ENCODE results near the gene HMOX1. TPM values are rescaled to one million over a fixed set of nuclear protein-coding genes. Genes with fewer than 3 reads are reported as not detected.
A peak's percentile ranks its signal among the peaks of the same experiment; 100 is the strongest.

The HMOX1 gene
- total and polyA plus RNA-seq, 4 donors = 9.6 to 53.6 (median 31.8) TPM

GRCh38 chr22:35369996-35370395, 10.9 kb upstream of the HMOX1 start:
- H3K36me3 ChIP-seq (ENCODE audit: control insufficient read depth in 1 of 2, insufficient read depth in 2 of 2, low read length in 1 of 2) = no peaks in the 10 kb centered on the region
- H3K27me3 ChIP-seq (ENCODE audit: control insufficient read depth in 1 of 2, insufficient read depth in 2 of 2, low read length in 1 of 2) = no peaks in the 10 kb centered on the region
- ATAC-seq (ENCODE audit: low FRiP score) (no peak), DNase-seq (no peak)
- no peak overlapping the region for H3K4me3 ChIP-seq (ENCODE audit: low read length in 2 of 2)
- intact Hi-C loops (cut with DNase I) = no loop called here
- 42 to 62% methylated on average over 2 of the region's 2 CpGs for WGBS, 2 donors
- H3K27ac ChIP-seq (ENCODE audit: low read depth in 1 of 2, low read length in 2 of 2) = no peak overlapping the region
- no peaks in the 10 kb centered on the region for H3K4me1 ChIP-seq (ENCODE audit: control insufficient read depth in 1 of 2, insufficient read depth in 2 of 2, low read length in 2 of 2)
- no peaks in the 10 kb centered on the region for H3K9me3 ChIP-seq (ENCODE audit: control insufficient read depth, low read length)

- Histone ChIP-seq H3K36me3 (ENCODE audit: control insufficient read depth in 1 of 2, insufficient read depth in 2 of 2, low read length in 1 of 2) (no peaks in the 10 kb centered on the region), H3K27ac (ENCODE audit: low read depth in 1 of 2, low read length in 2 of 2) (no peak overlapping the region), H3K4me1 (ENCODE audit: control insufficient read depth in 1 of 2, insufficient read depth in 2 of 2, low read length in 2 of 2) (no peaks in the 10 kb centered on the region), H3K4me3 (ENCODE audit: low read length in 2 of 2) (no peak overlapping the region), H3K27me3 (ENCODE audit: control insufficient read depth in 1 of 2, insufficient read depth in 2 of 2, low read length in 1 of 2) (no peaks in the 10 kb centered on the region), H3K9me3 (ENCODE audit: control insufficient read depth, low read length) (no peaks in the 10 kb centered on the region)
- intact Hi-C loops (cut with DNase I) = no loop called here
- WGBS, 2 donors = 80 to 82% methylated on average over 6 of the region's 6 CpGs
- no peak for DNase-seq
- no peak for ATAC-seq (ENCODE audit: low FRiP score)
These were observed 7.1 kb upstream of the HMOX1 start for GRCh38 chr22:35373781-35374180.

GRCh38 chr22:35375031-35375430, 5.9 kb upstream of the HMOX1 start:
- Histone ChIP-seq H3K27ac (ENCODE audit: low read depth in 1 of 2, low read length in 2 of 2) (no peak overlapping the region), H3K27me3 (ENCODE audit: control insufficient read depth in 1 of 2, insufficient read depth in 2 of 2, low read length in 1 of 2) (no peaks in the 10 kb centered on the region), H3K36me3 (ENCODE audit: control insufficient read depth in 1 of 2, insufficient read depth in 2 of 2, low read length in 1 of 2) (no peaks in the 10 kb centered on the region), H3K4me3 (ENCODE audit: low read length in 2 of 2) (no peak overlapping the region), H3K9me3 (ENCODE audit: control insufficient read depth, low read length) (no peaks in the 10 kb centered on the region), H3K4me1 (ENCODE audit: control insufficient read depth in 1 of 2, insufficient read depth in 2 of 2, low read length in 2 of 2) (no peaks in the 10 kb centered on the region)
- no peak for ATAC-seq (ENCODE audit: low FRiP score)
- no peak for DNase-seq
- WGBS, 2 donors = 88 to 89% methylated on average over 3 of the region's 3 CpGs
- intact Hi-C loops (cut with DNase I) = no loop called here

- no peak for ATAC-seq (ENCODE audit: low FRiP score)
- no peaks in the 10 kb centered on the region for H3K9me3 ChIP-seq (ENCODE audit: control insufficient read depth, low read length)
- WGBS, 2 donors = 58 to 66% methylated on average over 8 of the region's 8 CpGs
- no peak overlapping the region for H3K4me3 ChIP-seq (ENCODE audit: low read length in 2 of 2)
- no peak overlapping the region for H3K27ac ChIP-seq (ENCODE audit: low read depth in 1 of 2, low read length in 2 of 2)
- no peaks in the 10 kb centered on the region for H3K36me3 ChIP-seq (ENCODE audit: control insufficient read depth in 1 of 2, insufficient read depth in 2 of 2, low read length in 1 of 2)
- H3K4me1 ChIP-seq (ENCODE audit: control insufficient read depth in 1 of 2, insufficient read depth in 2 of 2, low read length in 2 of 2) = no peaks in the 10 kb centered on the region
- intact Hi-C loops (cut with DNase I) = no loop called here
- no peak for DNase-seq
- no peaks in the 10 kb centered on the region for H3K27me3 ChIP-seq (ENCODE audit: control insufficient read depth in 1 of 2, insufficient read depth in 2 of 2, low read length in 1 of 2)
These were observed 5.4 kb upstream of the HMOX1 start for GRCh38 chr22:35375526-35375925.

GRCh38 chr22:35376728-35377472, 4.0 kb upstream of the HMOX1 start:
- Histone ChIP-seq H3K9me3 (ENCODE audit: control insufficient read depth, low read length) (no peaks in the 10 kb centered on the region), H3K27ac (ENCODE audit: low read depth in 1 of 2, low read length in 2 of 2) (peak overlapping the region in 1 of 2 donors; percentile 39), H3K4me3 (ENCODE audit: low read length in 2 of 2) (no peak overlapping the region), H3K36me3 (ENCODE audit: control insufficient read depth in 1 of 2, insufficient read depth in 2 of 2, low read length in 1 of 2) (no peaks in the 10 kb centered on the region), H3K27me3 (ENCODE audit: control insufficient read depth in 1 of 2, insufficient read depth in 2 of 2, low read length in 1 of 2) (no peaks in the 10 kb centered on the region), H3K4me1 (ENCODE audit: control insufficient read depth in 1 of 2, insufficient read depth in 2 of 2, low read length in 2 of 2) (no peaks in the 10 kb centered on the region)
- peak; percentile 95 to 97 for DNase-seq
- 7 to 10% methylated on average over 17 of the region's 17 CpGs for WGBS, 2 donors
- intact Hi-C loops (cut with DNase I) = no loop called here
- ATAC-seq (ENCODE audit: low FRiP score) = peak; percentile 72

- DNase-seq = no peak
- intact Hi-C loops (cut with DNase I) = no loop called here
- no peaks in the 10 kb centered on the region for H3K9me3 ChIP-seq (ENCODE audit: control insufficient read depth, low read length)
- H3K27me3 ChIP-seq (ENCODE audit: control insufficient read depth in 1 of 2, insufficient read depth in 2 of 2, low read length in 1 of 2) = no peaks in the 10 kb centered on the region
- H3K36me3 ChIP-seq (ENCODE audit: control insufficient read depth in 1 of 2, insufficient read depth in 2 of 2, low read length in 1 of 2) = no peaks in the 10 kb centered on the region
- 88 to 94% methylated on average over 3 of the region's 3 CpGs for WGBS, 2 donors
- ATAC-seq (ENCODE audit: low FRiP score) = no peak
- H3K27ac ChIP-seq (ENCODE audit: low read depth in 1 of 2, low read length in 2 of 2) = peak overlapping the region in 1 of 2 donors; percentile 41
- no peaks in the 10 kb centered on the region for H3K4me1 ChIP-seq (ENCODE audit: control insufficient read depth in 1 of 2, insufficient read depth in 2 of 2, low read length in 2 of 2)
- H3K4me3 ChIP-seq (ENCODE audit: low read length in 2 of 2) = no peak overlapping the region
These were observed 3.2 kb upstream of the HMOX1 start for GRCh38 chr22:35377735-35378134.

GRCh38 chr22:35378621-35379020, 2.3 kb upstream of the HMOX1 start:
- Histone ChIP-seq H3K27ac (ENCODE audit: low read depth in 1 of 2, low read length in 2 of 2) (no peak overlapping the region), H3K4me1 (ENCODE audit: control insufficient read depth in 1 of 2, insufficient read depth in 2 of 2, low read length in 2 of 2) (no peaks in the 10 kb centered on the region), H3K9me3 (ENCODE audit: control insufficient read depth, low read length) (no peaks in the 10 kb centered on the region), H3K36me3 (ENCODE audit: control insufficient read depth in 1 of 2, insufficient read depth in 2 of 2, low read length in 1 of 2) (no peaks in the 10 kb centered on the region), H3K4me3 (ENCODE audit: low read length in 2 of 2) (no peak overlapping the region), H3K27me3 (ENCODE audit: control insufficient read depth in 1 of 2, insufficient read depth in 2 of 2, low read length in 1 of 2) (no peaks in the 10 kb centered on the region)
- intact Hi-C loops (cut with DNase I) = no loop called here
- WGBS, 2 donors = 92 to 97% methylated on average over 3 of the region's 3 CpGs
- ATAC-seq (ENCODE audit: low FRiP score) (no peak), DNase-seq (no peak)

GRCh38 chr22:35379146-35379993, 1.5 kb upstream of the HMOX1 start:
- intact Hi-C loops (cut with DNase I) = no loop called here
- H3K27ac ChIP-seq (ENCODE audit: low read depth in 1 of 2, low read length in 2 of 2) = no peak overlapping the region

GRCh38 chr22:35380013-35380412, 883 bp upstream of the HMOX1 start:
- Histone ChIP-seq H3K27ac (ENCODE audit: low read depth in 1 of 2, low read length in 2 of 2) (no peak overlapping the region), H3K36me3 (ENCODE audit: control insufficient read depth in 1 of 2, insufficient read depth in 2 of 2, low read length in 1 of 2) (no peaks in the 10 kb centered on the region), H3K9me3 (ENCODE audit: control insufficient read depth, low read length) (no peaks in the 10 kb centered on the region), H3K4me3 (ENCODE audit: low read length in 2 of 2) (no peak overlapping the region), H3K4me1 (ENCODE audit: control insufficient read depth in 1 of 2, insufficient read depth in 2 of 2, low read length in 2 of 2) (no peaks in the 10 kb centered on the region), H3K27me3 (ENCODE audit: control insufficient read depth in 1 of 2, insufficient read depth in 2 of 2, low read length in 1 of 2) (no peaks in the 10 kb centered on the region)
- no peak for DNase-seq
- ATAC-seq (ENCODE audit: low FRiP score) = no peak
- 86% methylated on average over 6 of the region's 6 CpGs for WGBS, 2 donors
- intact Hi-C loops (cut with DNase I) = no loop called here

More at GRCh38 chr22:35379146-35379993, 1.5 kb upstream of the HMOX1 start:
- ATAC-seq (ENCODE audit: low FRiP score) (no peak), DNase-seq (no peak)
- Histone ChIP-seq H3K4me1 (ENCODE audit: control insufficient read depth in 1 of 2, insufficient read depth in 2 of 2, low read length in 2 of 2) (no peaks in the 10 kb centered on the region), H3K36me3 (ENCODE audit: control insufficient read depth in 1 of 2, insufficient read depth in 2 of 2, low read length in 1 of 2) (no peaks in the 10 kb centered on the region), H3K4me3 (ENCODE audit: low read length in 2 of 2) (no peak overlapping the region), H3K27me3 (ENCODE audit: control insufficient read depth in 1 of 2, insufficient read depth in 2 of 2, low read length in 1 of 2) (no peaks in the 10 kb centered on the region), H3K9me3 (ENCODE audit: control insufficient read depth, low read length) (no peaks in the 10 kb centered on the region)
- 89 to 93% methylated on average over 10 of the region's 10 CpGs for WGBS, 2 donors

Data from aorta (tissue), 5 donors.